ENCODE results near the gene CHST9. TPM values are rescaled to one million over a fixed set of nuclear protein-coding genes. Genes with fewer than 3 reads are reported as not detected.

Gene CHST9
- total and polyA plus RNA-seq, 12 donors = 0.03 to 2.2 (median 0.13) TPM; not detected in 2

GRCh38 chr18:26956863-26957262 is 228.2 kb downstream of the CHST9 start:
- no peaks in the 10 kb centered on the region for H3K36me3 ChIP-seq (replicated peaks in 1 of 2)
- DNase-seq = no peak
- H3K4me1 ChIP-seq (replicated peaks in 1 of 2) = no peaks in the 10 kb centered on the region
- TF ChIP-seq CTCF (IDR thresholded peaks at IDR 0.05) (no peak), POLR2A (IDR thresholded peaks at IDR 0.05) (no peak)
- H3K27ac ChIP-seq = no peak overlapping the region
- no peaks in the 10 kb centered on the region for H3K9me3 ChIP-seq (replicated peaks in 1 of 3)
- intact Hi-C loops (cut with DNase I) = no loop called here
- H3K4me3 ChIP-seq = no peak overlapping the region
- H3K27me3 ChIP-seq = no peaks in the 10 kb centered on the region
- 39 to 59% (median 50%) methylated on average over 4 of the region's 4 CpGs for WGBS, 4 donors

GRCh38 chr18:26948703-26949102 is 236.4 kb downstream of the CHST9 start:
- no peak overlapping the region for H3K4me3 ChIP-seq
- H3K9me3 ChIP-seq (replicated peaks in 1 of 3) = no peaks in the 10 kb centered on the region
- H3K36me3 ChIP-seq (replicated peaks in 1 of 2) = no peaks in the 10 kb centered on the region
- no peak overlapping the region for H3K27ac ChIP-seq
- 71 to 82% (median 81%) methylated on average over 4 of the region's 4 CpGs for WGBS, 4 donors
- TF ChIP-seq POLR2A (IDR thresholded peaks at IDR 0.05) (no peak), CTCF (IDR thresholded peaks at IDR 0.05) (no peak)
- no peaks in the 10 kb centered on the region for H3K27me3 ChIP-seq
- intact Hi-C loops (cut with DNase I) = no loop called here
- DNase-seq = no peak
- no peaks in the 10 kb centered on the region for H3K4me1 ChIP-seq (replicated peaks in 1 of 2)

GRCh38 chr18:26943906-26944305 is 241.2 kb downstream of the CHST9 start:
- H3K36me3 ChIP-seq (replicated peaks in 1 of 2) = no peaks in the 10 kb centered on the region
- no peaks in the 10 kb centered on the region for H3K4me1 ChIP-seq (replicated peaks in 1 of 2)
- no peak for TF ChIP-seq CTCF (IDR thresholded peaks at IDR 0.05)
- no peaks in the 10 kb centered on the region for H3K9me3 ChIP-seq (replicated peaks in 1 of 3)
- WGBS, 4 donors = 83 to 91% (median 88%) methylated on average over 3 of the region's 3 CpGs
- DNase-seq = no peak
- H3K4me3 ChIP-seq = no peak overlapping the region
- no peaks in the 10 kb centered on the region for H3K27me3 ChIP-seq
- no peak overlapping the region for H3K27ac ChIP-seq
- intact Hi-C loops (cut with DNase I) = no loop called here

- Histone ChIP-seq H3K4me1 (replicated peaks in 1 of 2) (no peaks in the 10 kb centered on the region), H3K4me3 (no peak overlapping the region), H3K27ac (no peak overlapping the region), H3K27me3 (no peaks in the 10 kb centered on the region), H3K36me3 (replicated peaks in 1 of 2) (no peaks in the 10 kb centered on the region), H3K9me3 (replicated peaks in 1 of 3) (no peaks in the 10 kb centered on the region)
- no peak for DNase-seq
- 52 to 70% (median 61%) methylated on average over 6 of the region's 6 CpGs for WGBS, 4 donors
- TF ChIP-seq POLR2A (IDR thresholded peaks at IDR 0.05) = no peak
- no peak for TF ChIP-seq CTCF (IDR thresholded peaks at IDR 0.05)
- intact Hi-C loops (cut with DNase I) = no loop called here
Observed at GRCh38 chr18:26941584-26941983, 243.5 kb downstream of the CHST9 start.

All from adrenal gland (tissue), 12 donors.